ENCODE results near the gene MINPP1.

Gene MINPP1

GRCh38 chr10:87580016-87580415 is 75.3 kb downstream of the MINPP1 start:
- Histone ChIP-seq H2AFZ (ENCODE audit: low read length) (no peak overlapping the region), H3K9ac (ENCODE audit: low read length) (no peak overlapping the region), H3F3A (ENCODE audit: insufficient read depth, low read length) (no peaks in the 10 kb centered on the region), H3K9me2 (ENCODE audit: low read depth, low read length) (no peaks in the 10 kb centered on the region), H3K36me3 (ENCODE audit: insufficient read depth, low read length) (no peaks in the 10 kb centered on the region), H3K79me2 (ENCODE audit: insufficient read depth, low read length) (no peaks in the 10 kb centered on the region), H4K20me1 (ENCODE audit: insufficient read depth, low read length) (no peaks in the 10 kb centered on the region), H3K4me2 (ENCODE audit: low read length) (no peak overlapping the region), H3K27ac (ENCODE audit: low read depth, low read length, poor library complexity, severe bottlenecking) (no peak overlapping the region), H3K4me1 (ENCODE audit: insufficient read depth, low read length, severe bottlenecking) (no peaks in the 10 kb centered on the region), H3K4me3 (ENCODE audit: low read depth, low read length, poor library complexity, severe bottlenecking) (no peak overlapping the region), H3K27me3 (ENCODE audit: insufficient read depth, low read length) (no peaks in the 10 kb centered on the region), H3K9me3 (ENCODE audit: low read length) (no peaks in the 10 kb centered on the region)
- no peak for TF ChIP-seq CTCF (IDR thresholded peaks at IDR 0.05; ENCODE audit: low read length)

GRCh38 chr10:87585565-87586514 is 81.1 kb downstream of the MINPP1 start:
- H3K4me2 ChIP-seq (ENCODE audit: low read length): no peak overlapping the region

GRCh38 chr10:87589645-87590051 is 85.0 kb downstream of the MINPP1 start:
- Histone ChIP-seq H3K36me3 (ENCODE audit: insufficient read depth, low read length) (no peaks in the 10 kb centered on the region), H3F3A (ENCODE audit: insufficient read depth, low read length) (no peaks in the 10 kb centered on the region), H2AFZ (ENCODE audit: low read length) (no peak overlapping the region), H4K20me1 (ENCODE audit: insufficient read depth, low read length) (no peaks in the 10 kb centered on the region), H3K79me2 (ENCODE audit: insufficient read depth, low read length) (no peaks in the 10 kb centered on the region), H3K4me3 (ENCODE audit: low read depth, low read length, poor library complexity, severe bottlenecking) (no peak overlapping the region), H3K4me1 (ENCODE audit: insufficient read depth, low read length, severe bottlenecking) (no peaks in the 10 kb centered on the region), H3K9ac (ENCODE audit: low read length) (no peak overlapping the region), H3K9me3 (ENCODE audit: low read length) (no peaks in the 10 kb centered on the region), H3K27ac (ENCODE audit: low read depth, low read length, poor library complexity, severe bottlenecking) (no peak overlapping the region), H3K9me2 (ENCODE audit: low read depth, low read length) (no peaks in the 10 kb centered on the region), H3K27me3 (ENCODE audit: insufficient read depth, low read length) (no peaks in the 10 kb centered on the region), H3K4me2 (ENCODE audit: low read length) (no peak overlapping the region)
- TF ChIP-seq CTCF (IDR thresholded peaks at IDR 0.05; ENCODE audit: low read length): no peak
- TF ChIP-seq EZH2 (IDR thresholded peaks at IDR 0.05; ENCODE audit: borderline replicate concordance, low read length): no peak

More at GRCh38 chr10:87585565-87586514, 81.1 kb downstream of the MINPP1 start:
- Histone ChIP-seq H3F3A (ENCODE audit: insufficient read depth, low read length) (no peaks in the 10 kb centered on the region), H3K27me3 (ENCODE audit: insufficient read depth, low read length) (no peaks in the 10 kb centered on the region), H3K9me2 (ENCODE audit: low read depth, low read length) (no peaks in the 10 kb centered on the region), H3K36me3 (ENCODE audit: insufficient read depth, low read length) (no peaks in the 10 kb centered on the region), H3K9ac (ENCODE audit: low read length) (no peak overlapping the region), H3K79me2 (ENCODE audit: insufficient read depth, low read length) (no peaks in the 10 kb centered on the region), H3K4me1 (ENCODE audit: insufficient read depth, low read length, severe bottlenecking) (no peaks in the 10 kb centered on the region), H3K4me3 (ENCODE audit: low read depth, low read length, poor library complexity, severe bottlenecking) (no peak overlapping the region), H2AFZ (ENCODE audit: low read length) (no peak overlapping the region), H4K20me1 (ENCODE audit: insufficient read depth, low read length) (no peaks in the 10 kb centered on the region), H3K27ac (ENCODE audit: low read depth, low read length, poor library complexity, severe bottlenecking) (no peak overlapping the region), H3K9me3 (ENCODE audit: low read length) (no peaks in the 10 kb centered on the region)
- TF ChIP-seq CTCF (IDR thresholded peaks at IDR 0.05; ENCODE audit: low read length) (no peak), EZH2 (IDR thresholded peaks at IDR 0.05; ENCODE audit: borderline replicate concordance, low read length) (no peak)
